Measurements from ENCODE around the gene IRS2. TPM values are rescaled to one million over a fixed set of nuclear protein-coding genes. Genes with fewer than 3 reads are reported as not detected.

Gene IRS2
- polyA plus RNA-seq, 3 donors: 9.7 to 9.9 (median 9.8) TPM

GRCh38 chr13:109782823-109783431 lies 3.5 kb downstream of the IRS2 start:
- no peak for DNase-seq (ENCODE audit: low read depth in 3 of 3, low spot score in 2 of 3)

GRCh38 chr13:109782066-109782822 lies 4.1 kb downstream of the IRS2 start:
- no peak for DNase-seq (ENCODE audit: low read depth in 3 of 3, low spot score in 2 of 3)

GRCh38 chr13:109781384-109782065 lies 4.9 kb downstream of the IRS2 start:
- DNase-seq (ENCODE audit: low read depth in 3 of 3, low spot score in 2 of 3): no peak

GRCh38 chr13:109780845-109781383 lies 5.5 kb downstream of the IRS2 start:
- no peak for DNase-seq (ENCODE audit: low read depth in 3 of 3, low spot score in 2 of 3)

- no peak for DNase-seq (ENCODE audit: low read depth in 3 of 3, low spot score in 2 of 3)
Observed at GRCh38 chr13:109779876-109780510, 6.4 kb downstream of the IRS2 start.

GRCh38 chr13:109779074-109779473 lies 7.3 kb downstream of the IRS2 start:
- no peak for DNase-seq (ENCODE audit: low read depth in 3 of 3, low spot score in 2 of 3)

- DNase-seq (ENCODE audit: low read depth in 3 of 3, low spot score in 2 of 3): no peak
Observed at GRCh38 chr13:109778102-109778542, 8.3 kb downstream of the IRS2 start.

- DNase-seq (ENCODE audit: low read depth in 3 of 3, low spot score in 2 of 3): no peak
Observed at GRCh38 chr13:109776575-109776974, 9.8 kb downstream of the IRS2 start.

GRCh38 chr13:109773786-109774185 lies 12.6 kb downstream of the IRS2 start:
- DNase-seq (ENCODE audit: low read depth in 3 of 3, low spot score in 2 of 3): no peak

GRCh38 chr13:109773276-109773675 lies 13.1 kb downstream of the IRS2 start:
- DNase-seq (ENCODE audit: low read depth in 3 of 3, low spot score in 2 of 3): no peak

- no peak for DNase-seq (ENCODE audit: low read depth in 3 of 3, low spot score in 2 of 3)
Observed at GRCh38 chr13:109771926-109772325, 14.5 kb downstream of the IRS2 start.

GRCh38 chr13:109770436-109770835 lies 15.9 kb downstream of the IRS2 start:
- DNase-seq (ENCODE audit: low read depth in 3 of 3, low spot score in 2 of 3): no peak

- DNase-seq (ENCODE audit: low read depth in 3 of 3, low spot score in 2 of 3): no peak
Observed at GRCh38 chr13:109769921-109770320, 16.5 kb downstream of the IRS2 start.

- DNase-seq (ENCODE audit: low read depth in 3 of 3, low spot score in 2 of 3): no peak
Observed at GRCh38 chr13:109769275-109769674, 17.1 kb downstream of the IRS2 start.

GRCh38 chr13:109768616-109769015 lies 17.8 kb downstream of the IRS2 start:
- no peak for DNase-seq (ENCODE audit: low read depth in 3 of 3, low spot score in 2 of 3)

GRCh38 chr13:109768176-109768575 lies 18.2 kb downstream of the IRS2 start:
- no peak for DNase-seq (ENCODE audit: low read depth in 3 of 3, low spot score in 2 of 3)

GRCh38 chr13:109767023-109767422 lies 19.4 kb downstream of the IRS2 start:
- DNase-seq (ENCODE audit: low read depth in 3 of 3, low spot score in 2 of 3): no peak

- no peak for DNase-seq (ENCODE audit: low read depth in 3 of 3, low spot score in 2 of 3)
Observed at GRCh38 chr13:109764470-109765291, 21.7 kb downstream of the IRS2 start.

- no peak for DNase-seq (ENCODE audit: low read depth in 3 of 3, low spot score in 2 of 3)
Observed at GRCh38 chr13:109764045-109764444, 22.3 kb downstream of the IRS2 start.

- DNase-seq (ENCODE audit: low read depth in 3 of 3, low spot score in 2 of 3): no peak
Observed at GRCh38 chr13:109762791-109763190, 23.6 kb downstream of the IRS2 start.

Data from right renal cortex interstitium (tissue), 3 donors.